ENCODE data around the gene NONO.
"Not testable (repeated sequence)": the region's sequence is repeated elsewhere in the genome, so short reads cannot be mapped to it uniquely, and the experiment has no call there.

NONO gene

DNA sequence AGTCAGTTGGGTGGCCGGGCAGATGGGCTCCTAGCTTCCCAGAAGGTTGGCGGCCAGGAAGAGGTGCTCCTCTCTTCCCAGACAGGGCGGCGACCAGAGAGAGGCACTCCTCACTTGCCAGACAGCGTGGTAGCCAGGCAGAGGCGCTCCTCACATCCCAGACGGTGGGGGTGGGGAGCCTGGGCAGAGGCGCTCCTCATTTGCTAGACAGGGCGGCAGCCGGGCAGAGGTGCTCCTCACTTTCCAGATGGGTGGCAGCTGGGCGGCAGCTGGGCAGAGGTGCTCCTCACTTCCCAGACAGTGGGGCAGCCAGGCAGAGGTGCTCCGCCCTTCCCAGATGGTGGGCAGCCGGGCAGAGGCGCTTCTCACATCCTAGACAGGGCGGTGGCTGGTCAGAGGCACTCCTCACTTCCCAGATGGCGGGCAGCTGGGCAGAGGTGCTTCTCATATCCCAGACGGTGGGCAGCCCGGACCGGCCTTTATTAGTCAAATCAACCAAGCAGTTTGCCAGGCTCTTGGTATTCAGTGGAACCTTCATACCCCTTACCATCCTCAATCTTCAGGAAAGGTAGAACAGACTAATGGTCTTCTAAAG, 13.5 kb upstream of the NONO start:
- H3K36me3 Mint-ChIP-seq = no peaks in the 10 kb centered on the region
- no peaks in the 10 kb centered on the region for H3K4me1 Mint-ChIP-seq
- no peaks in the 10 kb centered on the region for H3K27me3 Mint-ChIP-seq
- no peak overlapping the region for H3K4me3 Mint-ChIP-seq
- no peak overlapping the region for H3K27ac Mint-ChIP-seq
- H3K9me3 Mint-ChIP-seq = no peaks in the 10 kb centered on the region

DNA sequence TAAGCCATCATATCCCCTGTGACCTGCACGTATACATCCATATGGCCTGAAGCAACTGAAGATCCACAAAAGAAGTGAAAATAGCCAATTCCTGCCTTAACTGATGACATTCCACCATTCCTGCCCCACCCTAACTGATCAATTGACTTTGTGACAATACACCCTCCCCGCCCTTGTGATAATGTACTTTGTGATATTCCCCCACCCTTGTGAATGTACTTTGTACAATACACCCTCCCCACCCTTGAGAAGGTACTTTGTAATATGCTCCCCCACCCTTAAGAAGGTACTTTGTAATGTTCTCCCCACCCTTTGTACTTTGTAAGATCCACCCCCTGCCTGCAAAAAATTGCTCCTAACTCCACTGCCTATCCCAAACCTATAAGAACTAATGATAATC, 11.1 kb upstream of the NONO start:
- not testable (repeated sequence) for H3K27me3 Mint-ChIP-seq, H3K4me3 Mint-ChIP-seq, H3K36me3 Mint-ChIP-seq, H3K27ac Mint-ChIP-seq, H3K4me1 Mint-ChIP-seq, H3K9me3 Mint-ChIP-seq

DNA sequence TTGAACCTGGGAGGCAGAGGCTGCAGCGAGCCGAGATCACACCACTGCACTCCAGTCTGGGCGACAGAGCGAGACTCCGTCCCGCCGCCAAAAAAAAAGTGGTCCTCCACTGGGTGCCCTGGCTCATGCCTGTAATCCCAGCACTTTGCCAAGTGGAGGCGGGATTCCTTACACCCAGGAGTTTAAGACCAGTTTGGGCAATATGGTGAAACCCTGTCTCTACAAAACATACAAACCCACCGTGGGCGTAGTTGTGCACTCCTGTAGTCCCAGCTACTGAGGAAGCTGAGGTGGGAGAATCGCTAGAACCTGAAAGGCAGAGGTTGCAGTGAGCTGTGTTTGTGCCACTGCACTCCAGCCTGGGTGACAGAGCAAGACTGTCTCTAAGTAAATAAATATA, 2.1 kb upstream of the NONO start:
- H3K9me3 Mint-ChIP-seq, H3K27ac Mint-ChIP-seq, H3K27me3 Mint-ChIP-seq, H3K4me3 Mint-ChIP-seq, H3K36me3 Mint-ChIP-seq, H3K4me1 Mint-ChIP-seq: not testable (repeated sequence)

GRCh38 chrX:71282514-71283402, 677 bp upstream of the NONO start:
- Mint-ChIP-seq H3K36me3 (no peaks in the 10 kb centered on the region), H3K27me3 (no peaks in the 10 kb centered on the region), H3K4me3 (peak overlapping the region; percentile 97), H3K4me1 (peaks cover 8% of the 10 kb centered on the region), H3K27ac (peak overlapping the region; percentile 99), H3K9me3 (no peaks in the 10 kb centered on the region)

DNA sequence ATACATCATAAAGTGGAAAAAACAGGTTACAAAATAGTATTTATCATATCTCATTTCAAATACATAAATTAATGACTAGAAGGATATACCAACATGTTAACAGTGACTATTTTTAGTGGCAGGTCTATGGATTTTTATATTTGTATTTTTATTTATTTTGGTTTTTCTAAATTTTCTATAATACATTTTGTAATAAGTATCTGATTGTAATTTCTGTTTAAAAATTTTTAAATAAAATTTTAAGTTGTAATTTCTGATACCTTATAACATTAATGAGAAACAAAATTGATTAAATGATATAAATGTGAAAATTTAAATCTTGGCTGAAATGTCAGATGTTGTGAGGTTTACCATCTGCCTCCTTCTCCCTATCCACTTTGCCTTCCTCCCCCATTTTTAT, 2.5 kb downstream of the NONO start:
- H3K27ac Mint-ChIP-seq = no peak overlapping the region
- no peaks in the 10 kb centered on the region for H3K27me3 Mint-ChIP-seq
- H3K4me3 Mint-ChIP-seq = peak overlapping the region; percentile 97
- peaks cover 18% of the 10 kb centered on the region for H3K4me1 Mint-ChIP-seq
- H3K9me3 Mint-ChIP-seq = no peaks in the 10 kb centered on the region
- peaks cover 2% of the 10 kb centered on the region for H3K36me3 Mint-ChIP-seq

- H3K27ac Mint-ChIP-seq = no peak overlapping the region
- H3K9me3 Mint-ChIP-seq = no peaks in the 10 kb centered on the region
- no peak overlapping the region for H3K4me3 Mint-ChIP-seq
- peaks cover 21% of the 10 kb centered on the region for H3K4me1 Mint-ChIP-seq
- no peaks in the 10 kb centered on the region for H3K27me3 Mint-ChIP-seq
- H3K36me3 Mint-ChIP-seq = peaks cover 2% of the 10 kb centered on the region
These were observed 7.9 kb downstream of the NONO start for GRCh38 chrX:71291381-71291780.

- Mint-ChIP-seq H3K4me3 (no peak overlapping the region), H3K27me3 (no peaks in the 10 kb centered on the region), H3K36me3 (peaks cover 2% of the 10 kb centered on the region), H3K27ac (no peak overlapping the region), H3K4me1 (peaks cover 17% of the 10 kb centered on the region), H3K9me3 (no peaks in the 10 kb centered on the region)
These were observed 9.4 kb downstream of the NONO start for GRCh38 chrX:71292669-71293365.

DNA sequence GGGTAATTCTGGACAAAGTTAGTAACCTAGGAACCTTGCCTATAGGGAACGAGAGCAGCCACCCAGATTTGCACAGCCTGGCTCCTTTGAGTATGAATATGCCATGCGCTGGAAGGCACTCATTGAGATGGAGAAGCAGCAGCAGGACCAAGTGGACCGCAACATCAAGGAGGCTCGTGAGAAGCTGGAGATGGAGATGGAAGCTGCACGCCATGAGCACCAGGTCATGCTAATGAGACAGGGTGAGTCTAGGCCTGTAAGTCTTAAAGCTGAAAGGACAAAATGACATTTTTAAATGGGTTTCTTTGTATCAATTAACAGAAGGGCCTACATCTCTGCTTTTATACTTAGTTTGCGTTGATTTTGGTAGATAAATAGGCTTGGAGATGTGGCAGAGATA, 13.4 kb downstream of the NONO start:
- H3K9me3 Mint-ChIP-seq = no peaks in the 10 kb centered on the region
- H3K36me3 Mint-ChIP-seq = peaks cover 2% of the 10 kb centered on the region
- no peaks in the 10 kb centered on the region for H3K4me1 Mint-ChIP-seq
- H3K27ac Mint-ChIP-seq = no peak overlapping the region
- H3K27me3 Mint-ChIP-seq = no peaks in the 10 kb centered on the region
- H3K4me3 Mint-ChIP-seq = no peak overlapping the region

- Mint-ChIP-seq H3K9me3 (no peaks in the 10 kb centered on the region), H3K27me3 (no peaks in the 10 kb centered on the region), H3K36me3 (peaks cover 2% of the 10 kb centered on the region), H3K4me1 (peaks cover 3% of the 10 kb centered on the region), H3K4me3 (no peak overlapping the region), H3K27ac (peak overlapping the region; percentile 6)
These were observed 14.7 kb downstream of the NONO start for GRCh38 chrX:71298119-71298518.

DNA sequence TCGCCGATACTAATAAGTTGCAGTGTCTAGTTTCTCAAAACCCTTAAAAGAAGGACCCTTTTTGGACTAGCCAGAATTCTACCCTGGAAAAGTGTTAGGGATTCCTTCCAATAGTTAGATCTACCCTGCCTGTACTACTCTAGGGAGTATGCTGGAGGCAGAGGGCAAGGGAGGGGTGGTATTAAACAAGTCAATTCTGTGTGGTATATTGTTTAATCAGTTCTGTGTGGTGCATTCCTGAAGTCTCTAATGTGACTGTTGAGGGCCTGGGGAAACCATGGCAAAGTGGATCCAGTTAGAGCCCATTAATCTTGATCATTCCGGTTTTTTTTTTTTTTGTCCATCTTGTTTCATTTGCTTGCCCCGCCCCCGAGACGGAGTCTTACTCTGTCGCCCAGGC, 16.6 kb downstream of the NONO start:
- H3K4me1 Mint-ChIP-seq, H3K36me3 Mint-ChIP-seq, H3K27ac Mint-ChIP-seq, H3K4me3 Mint-ChIP-seq, H3K27me3 Mint-ChIP-seq, H3K9me3 Mint-ChIP-seq: not testable (repeated sequence)

GRCh38 chrX:71300495-71300894, 17.1 kb downstream of the NONO start:
- not testable (repeated sequence) for H3K4me1 Mint-ChIP-seq, H3K27me3 Mint-ChIP-seq, H3K36me3 Mint-ChIP-seq, H3K4me3 Mint-ChIP-seq, H3K9me3 Mint-ChIP-seq
- H3K27ac Mint-ChIP-seq = peak overlapping the region; percentile 27

- Mint-ChIP-seq H3K36me3 (peaks cover 2% of the 10 kb centered on the region), H3K4me3 (no peak within 1 kb of the TSS), H3K27me3 (no peaks in the 10 kb centered on the region), H3K27ac (peak within 1 kb of the TSS; percentile 62), H3K9me3 (no peaks in the 10 kb centered on the region), H3K4me1 (peaks cover 3% of the 10 kb centered on the region)
These were observed 17.9 kb downstream of the NONO start, which contains the start of gene ITGB1BP2 for GRCh38 chrX:71301195-71301924. Gene ITGB1BP2 (plus strand): TSS chrX:71301750. CDS start chrX:71301807, 57 bp downstream.

DNA sequence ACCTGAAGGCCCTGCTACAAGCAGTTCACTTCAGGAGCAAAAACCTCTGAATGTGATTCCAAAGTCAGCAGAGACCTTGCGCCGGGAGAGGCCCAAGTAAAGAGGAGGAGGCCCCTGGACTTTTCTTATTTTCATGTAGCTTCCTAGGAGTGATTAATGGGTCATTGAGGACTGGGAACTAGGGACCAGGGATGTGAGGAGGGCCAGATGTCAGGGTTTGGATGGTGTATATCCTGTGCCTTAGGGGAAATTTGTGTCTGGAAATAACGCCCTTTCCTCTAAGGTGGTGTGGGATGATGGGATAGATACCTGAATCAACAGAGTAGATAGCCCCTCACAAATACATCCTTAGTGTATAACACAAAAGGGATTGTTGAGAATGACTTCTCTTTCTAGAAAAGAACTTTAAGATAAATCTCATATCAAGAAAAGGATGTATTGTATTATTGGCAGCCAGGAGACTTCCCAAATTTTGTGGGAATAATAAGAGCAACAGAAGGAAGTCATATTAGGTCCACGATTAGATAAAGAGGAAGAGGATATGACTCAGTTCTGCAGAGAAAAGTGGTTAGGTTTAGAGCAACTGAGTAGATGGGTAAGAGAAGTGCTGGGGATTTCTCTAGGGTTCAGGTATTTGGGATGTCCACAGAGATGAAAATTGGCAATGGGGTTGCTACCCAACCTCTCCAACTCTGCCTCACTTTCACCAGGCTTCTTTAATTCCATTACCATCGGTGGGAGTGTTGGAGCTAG, 19.2 kb downstream of the NONO start:
- H3K9me3 Mint-ChIP-seq = no peaks in the 10 kb centered on the region
- peaks cover 3% of the 10 kb centered on the region for H3K4me1 Mint-ChIP-seq
- H3K27me3 Mint-ChIP-seq = no peaks in the 10 kb centered on the region
- H3K4me3 Mint-ChIP-seq = no peak overlapping the region
- no peak overlapping the region for H3K27ac Mint-ChIP-seq
- H3K36me3 Mint-ChIP-seq = peaks cover 2% of the 10 kb centered on the region

DNA sequence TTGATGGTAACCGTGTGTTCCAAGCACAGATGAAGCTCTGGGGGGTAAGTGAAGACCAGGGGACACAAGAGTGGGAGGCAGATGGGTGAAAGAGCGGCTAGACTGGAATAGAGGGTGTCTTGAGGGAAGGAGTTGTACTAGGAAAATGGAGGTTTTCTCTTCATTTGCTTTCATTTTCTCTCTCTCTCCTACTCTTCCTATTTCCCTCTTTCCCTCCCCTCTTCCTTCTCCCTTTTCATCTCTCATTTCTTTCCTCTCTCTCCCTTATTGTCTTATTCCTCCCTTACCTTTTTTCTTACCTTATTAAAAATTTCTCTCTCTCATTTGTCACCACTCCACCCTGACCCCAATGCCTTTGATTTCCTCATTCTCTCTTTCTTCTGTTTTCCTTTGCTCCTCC, 21.1 kb downstream of the NONO start:
- no peaks in the 10 kb centered on the region for H3K27me3 Mint-ChIP-seq
- H3K4me3 Mint-ChIP-seq = no peak overlapping the region
- peaks cover 2% of the 10 kb centered on the region for H3K36me3 Mint-ChIP-seq
- peaks cover 3% of the 10 kb centered on the region for H3K4me1 Mint-ChIP-seq
- no peaks in the 10 kb centered on the region for H3K9me3 Mint-ChIP-seq
- H3K27ac Mint-ChIP-seq = no peak overlapping the region

GRCh38 chrX:71315917-71316316, 32.5 kb downstream of the NONO start:
- Mint-ChIP-seq H3K27ac (no peak overlapping the region), H3K4me3 (no peak overlapping the region), H3K36me3 (peaks cover 2% of the 10 kb centered on the region), H3K9me3 (no peaks in the 10 kb centered on the region), H3K4me1 (no peaks in the 10 kb centered on the region), H3K27me3 (no peaks in the 10 kb centered on the region)
